Testis (tissue), 2 donors: ENCODE data around the gene TMEFF1.

Experiments
- POLR2A ChIP-seq: fragments of 450-650 bp; IDR thresholded peaks from one replicate; pipeline ENCODE4 v1.6.1; 2017; ENCODE audit warnings: antibody characterized with exemption, mild to moderate bottlenecking, moderate library complexity
- TF ChIP-seq, protein P1 (sequence below), 3 experiments: fragments of 450-650 bp in 2 of 3; fragments of 200-600 bp in 1 of 3; sonication (generic) in 1 of 3; IDR thresholded peaks; one replicate each; pipeline ENCODE4 v1.5.1; 2016 to 2019; ENCODE audit warnings: antibody characterized with exemption in 3 of 3, mild to moderate bottlenecking in 2 of 3, moderate library complexity in 1 of 3

DNA sequence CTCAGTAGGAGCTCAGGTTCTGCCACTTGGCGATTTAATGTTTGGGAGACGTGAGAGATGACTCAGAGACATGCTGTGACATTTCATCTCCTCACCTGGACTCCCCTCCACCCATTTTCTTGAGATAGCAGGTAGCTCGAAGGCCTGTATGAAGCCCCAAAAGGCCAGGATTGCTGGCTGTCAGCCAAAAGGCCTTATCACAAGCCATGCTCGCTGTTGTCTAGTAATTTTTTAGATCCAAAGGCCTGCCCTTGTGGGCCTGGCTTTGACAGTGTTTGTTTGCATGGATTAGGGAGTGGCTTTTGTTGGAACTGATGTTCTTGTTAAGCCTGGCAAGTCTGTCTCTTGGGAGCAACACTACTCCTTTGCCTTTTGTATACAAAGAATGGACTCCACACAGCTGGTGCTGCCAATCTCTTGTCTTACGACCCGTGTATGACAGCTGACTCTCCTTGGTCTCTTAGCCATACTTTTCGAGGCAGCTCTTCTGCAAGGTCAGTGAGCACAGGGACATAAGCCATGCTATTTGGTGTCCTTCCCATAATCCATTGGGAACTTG lies 127.7 kb downstream of the TMEFF1 start:
- TF ChIP-seq, protein P1, sequence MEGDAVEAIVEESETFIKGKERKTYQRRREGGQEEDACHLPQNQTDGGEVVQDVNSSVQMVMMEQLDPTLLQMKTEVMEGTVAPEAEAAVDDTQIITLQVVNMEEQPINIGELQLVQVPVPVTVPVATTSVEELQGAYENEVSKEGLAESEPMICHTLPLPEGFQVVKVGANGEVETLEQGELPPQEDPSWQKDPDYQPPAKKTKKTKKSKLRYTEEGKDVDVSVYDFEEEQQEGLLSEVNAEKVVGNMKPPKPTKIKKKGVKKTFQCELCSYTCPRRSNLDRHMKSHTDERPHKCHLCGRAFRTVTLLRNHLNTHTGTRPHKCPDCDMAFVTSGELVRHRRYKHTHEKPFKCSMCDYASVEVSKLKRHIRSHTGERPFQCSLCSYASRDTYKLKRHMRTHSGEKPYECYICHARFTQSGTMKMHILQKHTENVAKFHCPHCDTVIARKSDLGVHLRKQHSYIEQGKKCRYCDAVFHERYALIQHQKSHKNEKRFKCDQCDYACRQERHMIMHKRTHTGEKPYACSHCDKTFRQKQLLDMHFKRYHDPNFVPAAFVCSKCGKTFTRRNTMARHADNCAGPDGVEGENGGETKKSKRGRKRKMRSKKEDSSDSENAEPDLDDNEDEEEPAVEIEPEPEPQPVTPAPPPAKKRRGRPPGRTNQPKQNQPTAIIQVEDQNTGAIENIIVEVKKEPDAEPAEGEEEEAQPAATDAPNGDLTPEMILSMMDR (IDR thresholded peaks at IDR 0.05) = no peak
- TF ChIP-seq POLR2A = no peak
